Measurements from ENCODE around the gene STARD13. TPM values are rescaled to one million over a fixed set of nuclear protein-coding genes. Genes with fewer than 3 reads are reported as not detected.

STARD13 gene
- total RNA-seq, 1 experiment from 2014 or later: 2.1 TPM

DNA sequence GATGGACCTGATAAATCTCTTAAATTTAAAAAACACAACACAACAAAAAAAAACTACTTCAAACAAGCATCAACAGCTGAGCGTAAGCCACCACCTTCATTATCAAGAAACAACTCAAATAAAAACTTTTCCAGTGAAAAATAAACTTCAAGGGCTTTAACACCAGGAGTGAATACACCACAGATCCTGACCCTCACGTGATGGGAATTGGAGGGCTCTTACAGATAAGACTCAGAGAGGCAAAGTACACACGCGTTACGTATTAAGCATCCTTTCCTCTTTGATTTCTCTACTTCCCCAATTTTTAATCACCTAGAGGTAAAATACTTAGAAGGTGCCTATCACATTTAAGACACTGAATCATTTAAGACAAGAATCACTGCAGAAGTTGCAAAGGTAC is 573 bp upstream of the STARD13 start:
- peak overlapping the region; percentile 89 for H2AFZ ChIP-seq (ENCODE audit: low read length)
- no peak overlapping the region for H3K56ac ChIP-seq (ENCODE audit: insufficient read length, low read depth, low read length)
- TF ChIP-seq CTCF (conservative IDR thresholded peaks at IDR 0.05): no peak
- H3K18ac ChIP-seq (ENCODE audit: insufficient read length, low read depth, low read length): peak overlapping the region; percentile 45
- H3K27ac ChIP-seq (ENCODE audit: insufficient read length, low read depth, low read length): no peak overlapping the region
- no peak for DNase-seq
- Mint-ChIP-seq H3K4me3 (peak overlapping the region; percentile 80 to 83), H3K9me3 (no peaks in the 10 kb centered on the region), H3K27ac (peak overlapping the region; percentile 79 to 88 (median 87)), H3K27me3 (ENCODE audit: low read depth) (no peaks in the 10 kb centered on the region; the same call in 1 of the 2 replicates), H3K4me1 (peaks cover 25% of the 10 kb centered on the region in 2 experiments), H3K36me3 (ENCODE audit: insufficient read depth in 1 of 3, low read depth in 3 of 3) (no peaks in the 10 kb centered on the region)
- H3K23ac ChIP-seq (ENCODE audit: insufficient read length, low read depth, low read length): no peak overlapping the region
- no peak overlapping the region for H2AK5ac ChIP-seq (ENCODE audit: insufficient read length, low read length)
- no peaks in the 10 kb centered on the region for H3K79me2 ChIP-seq (ENCODE audit: insufficient read depth, low read length)
- H3K4me1 ChIP-seq (ENCODE audit: insufficient read depth, low read length): no peaks in the 10 kb centered on the region; the same call in 1 of the 2 replicates
- H3K23me2 ChIP-seq (ENCODE audit: insufficient read length, low read depth, low read length, poor library complexity, severe bottlenecking): peaks cover 4% of the 10 kb centered on the region
- H3K27me3 ChIP-seq (ENCODE audit: insufficient read depth, low read length): no peaks in the 10 kb centered on the region
- no peak overlapping the region; the same call in 1 of the 2 replicates for H3K14ac ChIP-seq (ENCODE audit: insufficient read depth, low read length)
- no peaks in the 10 kb centered on the region for H4K20me1 ChIP-seq (ENCODE audit: control insufficient read depth, insufficient read depth, insufficient read length)
- WGBS (ENCODE audit: extremely low coverage, insufficient read length, low lambda C conversion rate): no CpG with 5 or more reads among the region's 5 CpGs
- no peak overlapping the region for H3K4ac ChIP-seq (ENCODE audit: low read depth, low read length)
- H3K4me2 ChIP-seq (ENCODE audit: insufficient read depth, insufficient read length, low read length): peak overlapping the region; percentile 91
- H2BK15ac ChIP-seq (ENCODE audit: low read depth, low read length): no peak overlapping the region
- H2BK12ac ChIP-seq (ENCODE audit: insufficient read length, low read depth, low read length): no peak overlapping the region
- no peak overlapping the region for H3T11ph ChIP-seq (ENCODE audit: low read length)
- no peak overlapping the region for H4K91ac ChIP-seq (ENCODE audit: insufficient read length, low read depth, low read length)
- H4K5ac ChIP-seq (ENCODE audit: insufficient read length, low read depth, low read length): no peak overlapping the region
- no peak overlapping the region for H2BK20ac ChIP-seq (ENCODE audit: low read depth, low read length, poor library complexity, severe bottlenecking)
- H2BK5ac ChIP-seq (ENCODE audit: insufficient read length, low read length): no peak overlapping the region
- H3K9ac ChIP-seq (ENCODE audit: extremely low read depth, insufficient read length, low read length): peak overlapping the region; percentile 21
- no peaks in the 10 kb centered on the region for H3K79me1 ChIP-seq (ENCODE audit: insufficient read depth, low read depth, low read length, poor library complexity, severe bottlenecking)
- H3K9me3 ChIP-seq (ENCODE audit: control insufficient read depth, low read depth, low read length): no peaks in the 10 kb centered on the region
- H2BK120ac ChIP-seq (ENCODE audit: low read depth, low read length, poor library complexity, severe bottlenecking): no peak overlapping the region
- no peak overlapping the region for H4K8ac ChIP-seq (replicated peaks; ENCODE audit: insufficient read length, low read depth, low read length)

All from H9 (cell line).